Measurements from ENCODE around the gene TNFRSF8. TPM values are rescaled to one million over a fixed set of nuclear protein-coding genes. Genes with fewer than 3 reads are reported as not detected.

The TNFRSF8 gene
- total RNA-seq, 2 experiments from 2014 or later: 1.5 to 1.8 TPM

GRCh38 chr1:12127206-12127810 lies 64.2 kb downstream of the TNFRSF8 start:
- Mint-ChIP-seq H3K4me1 (ENCODE audit: low read depth) (peaks cover 58% of the 10 kb centered on the region), H3K9me3 (no peaks in the 10 kb centered on the region), H3K27ac (peak overlapping the region; percentile 98), H3K27me3 (no peaks in the 10 kb centered on the region), H3K36me3 (ENCODE audit: low read depth) (no peaks in the 10 kb centered on the region), H3K4me3 (peak overlapping the region; percentile 64)
- peak; percentile 84 for DNase-seq
- TF ChIP-seq CTCF (IDR thresholded peaks at IDR 0.05): no peak
- POLR2A ChIA-PET: interaction anchor here (0.9 to 4.9 kb wide), 4 partner anchors 31 to 219 kb away, joined by 3 to 51 read pairs (median 11); no protein-coding TSS in a partner anchor
- intact Hi-C loops (cut with micrococcal nuclease): loop anchor here (5.0 kb wide), 2 partner anchors 35 to 50 kb away; no protein-coding TSS in a partner anchor
- CTCF ChIA-PET: interaction anchor here (0.6 to 11.7 kb wide), 10 partner anchors 18 to 491 kb away, joined by 3 to 395 read pairs (median 5); partner anchors contain the start of gene DHRS3
- ATAC-seq: peak; percentile 85

- intact Hi-C loops (cut with micrococcal nuclease): loop anchor here (5.0 kb wide), 2 partner anchors 34 to 49 kb away; no protein-coding TSS in a partner anchor
- Mint-ChIP-seq H3K27me3 (no peaks in the 10 kb centered on the region), H3K27ac (peak overlapping the region; percentile 98), H3K36me3 (ENCODE audit: low read depth) (no peaks in the 10 kb centered on the region), H3K4me3 (peak overlapping the region; percentile 64), H3K9me3 (no peaks in the 10 kb centered on the region), H3K4me1 (ENCODE audit: low read depth) (peaks cover 67% of the 10 kb centered on the region)
- no peak for ATAC-seq
- POLR2A ChIA-PET: interaction anchor here (0.7 to 4.9 kb wide), 5 partner anchors 30 to 220 kb away, joined by 3 to 51 read pairs (median 5); no protein-coding TSS in a partner anchor
- no peak for TF ChIP-seq CTCF (IDR thresholded peaks at IDR 0.05)
- no peak for DNase-seq
- CTCF ChIA-PET: interaction anchor here (0.9 to 11.7 kb wide), 2 partner anchors 22 to 78 kb away, joined by 3 to 395 read pairs; no protein-coding TSS in a partner anchor
Measured at GRCh38 chr1:12128120-12128519, 65.0 kb downstream of the TNFRSF8 start.

GRCh38 chr1:12129624-12130023 lies 66.5 kb downstream of the TNFRSF8 start:
- Mint-ChIP-seq H3K4me3 (no peak overlapping the region), H3K4me1 (ENCODE audit: low read depth) (peaks cover 71% of the 10 kb centered on the region), H3K27me3 (no peaks in the 10 kb centered on the region), H3K27ac (peak overlapping the region; percentile 67), H3K9me3 (no peaks in the 10 kb centered on the region), H3K36me3 (ENCODE audit: low read depth) (no peaks in the 10 kb centered on the region)
- ATAC-seq (no peak), DNase-seq (no peak)
- intact Hi-C loops (cut with micrococcal nuclease): loop anchor here (5.0 kb wide), 2 partner anchors 33 to 48 kb away; no protein-coding TSS in a partner anchor
- ChIA-PET CTCF (no interaction called here), POLR2A (interaction anchor here (0.8 to 1.1 kb wide), 3 partner anchors 14 to 48 kb away, joined by 3 read pairs; no protein-coding TSS in a partner anchor)
- TF ChIP-seq CTCF (IDR thresholded peaks at IDR 0.05): no peak

GRCh38 chr1:12130466-12131130 lies 67.5 kb downstream of the TNFRSF8 start:
- TF ChIP-seq CTCF (IDR thresholded peaks at IDR 0.05): no peak
- H3K27ac Mint-ChIP-seq: peak overlapping the region; percentile 66
- ChIA-PET CTCF (no interaction called here), POLR2A (interaction anchor here (0.6 to 1.1 kb wide), 5 partner anchors 13 to 135 kb away, joined by 3 read pairs; no protein-coding TSS in a partner anchor)
- intact Hi-C loops (cut with micrococcal nuclease): no loop called here
- no peaks in the 10 kb centered on the region for H3K27me3 Mint-ChIP-seq
- no peaks in the 10 kb centered on the region for H3K36me3 Mint-ChIP-seq (ENCODE audit: low read depth)
- DNase-seq (no peak), ATAC-seq (no peak)
- H3K4me3 Mint-ChIP-seq: no peak overlapping the region
- no peaks in the 10 kb centered on the region for H3K9me3 Mint-ChIP-seq
- peaks cover 62% of the 10 kb centered on the region for H3K4me1 Mint-ChIP-seq (ENCODE audit: low read depth)
